K562 (cell line): Measurements from ENCODE around the gene TCF12. TPM values are rescaled to one million over a fixed set of nuclear protein-coding genes. Genes with fewer than 3 reads are reported as not detected.

Experiments used
- ATAC-seq: fragments of 200-7000 bp; cut with Tn5 transposase; 3 replicates; pipeline ENCODE4 v1.9.1; 2020; ENCODE audit warnings: moderate library complexity
- BruUV-seq: library from RNA; stranded (reverse); fragments of 400-500 nt; replicated peaks from 2 replicates; lab custom pipeline; 2021; lab: Mats Ljungman, UMichigan
- CTCF ChIA-PET: fragments of 300-600 bp; formaldehyde crosslinking; extraction: SDS; loops from one replicate; lab custom pipeline; 2021; ENCODE audit warnings: low intra/inter-chr PET ratio; lab: Yijun Ruan, JAX
- POLR2A ChIA-PET: fragments of 300-600, 350-650 bp; sonication (Branson Sonifier 250); formaldehyde crosslinking; extraction: SDS; loops from one replicate; lab custom pipeline; 2021; ENCODE audit warnings: antibody characterized with exemption, inconsistent platforms; lab: Yijun Ruan, JAX
- DNase-seq, 4 experiments: peaks; one replicate each; pipeline versions ENCODE4 v3.0.0 to v3.0.0-alpha.2; 2011 to 2018; ENCODE audit warnings: low spot score in 3 of 4, mixed read lengths in 3 of 4; ENCODE audit errors: extremely low read depth in 1 of 4
- FAIRE-seq: peaks from 2 replicates; lab custom pipeline; 2011; peaks lifted over from hg19 to GRCh38; lab: Jason Lieb, UNC
- H2AFZ ChIP-seq: 2 replicates; pipeline ENCODE4 v1.6.0; 2011; ENCODE audit warnings: low read depth, low read length, control low read depth, inconsistent platforms
- H3K27ac ChIP-seq: fragments of 200-600 bp; 3 replicates; pipeline ENCODE4 v1.8.0; 2011; ENCODE audit warnings: low read depth, mild to moderate bottlenecking, control low read depth, inconsistent platforms, low read length, moderate library complexity, mixed read lengths; ENCODE audit errors: extremely low read depth
- H3K27me3 ChIP-seq, 2 experiments: fragments of 300-600 bp in 1 of 2; 2 replicates in 1 of 2; 3 replicates in 1 of 2; pipeline versions ENCODE4 v1.6.0 to v1.8.0; 2011; ENCODE audit warnings: inconsistent platforms in 2 of 2, low read length in 2 of 2, mild to moderate bottlenecking in 1 of 2, mixed read lengths in 1 of 2, moderate library complexity in 1 of 2; ENCODE audit not compliant: control insufficient read depth in 2 of 2, insufficient read depth in 2 of 2
- H3K36me3 ChIP-seq: fragments of 300-600 bp; 3 replicates; pipeline ENCODE4 v1.8.0; 2011; ENCODE audit warnings: mild to moderate bottlenecking, low read length, inconsistent platforms; ENCODE audit not compliant: control insufficient read depth, insufficient read depth
- H3K4me1 ChIP-seq, 2 experiments: fragments of 200-600 bp in 1 of 2; replicated peaks in 1 of 2; 2 replicates in 1 of 2; 3 replicates in 1 of 2; pipeline versions ENCODE4 v1.5.1 to v1.8.0; 2011; ENCODE audit warnings: inconsistent platforms in 2 of 2, low read length in 2 of 2, mild to moderate bottlenecking in 1 of 2, mixed read lengths in 1 of 2, moderate library complexity in 1 of 2; ENCODE audit not compliant: control insufficient read depth in 2 of 2, insufficient read depth in 2 of 2
- H3K4me2 ChIP-seq: 2 replicates; pipeline ENCODE4 v1.6.1; 2011; ENCODE audit warnings: low read length, control low read depth, inconsistent platforms, mixed read lengths; ENCODE audit not compliant: insufficient read depth
- H3K4me3 ChIP-seq: fragments of 200-600 bp; sonication (generic), shearing (Covaris generic); 2 replicates; pipeline ENCODE4 v1.5.1; 2016; ENCODE audit warnings: control low read depth, inconsistent platforms
- H3K79me2 ChIP-seq: fragments of 200-600 bp; 3 replicates; pipeline ENCODE4 v1.8.0; 2011; ENCODE audit warnings: low read length, inconsistent platforms; ENCODE audit not compliant: control insufficient read depth, insufficient read depth
- H3K9ac ChIP-seq, 2 experiments: 2 replicates each; pipeline versions ENCODE4 v1.6.0 to v1.6.1; 2011; ENCODE audit warnings: low read depth in 2 of 2, low read length in 2 of 2, control low read depth in 1 of 2, inconsistent platforms in 1 of 2, mild to moderate bottlenecking in 1 of 2, mixed read lengths in 1 of 2; ENCODE audit not compliant: insufficient read depth in 1 of 2
- H3K9me1 ChIP-seq: one replicate; pipeline ENCODE4 v1.6.0; 2011; ENCODE audit warnings: inconsistent platforms, mild to moderate bottlenecking, low read length, moderate library complexity; ENCODE audit not compliant: control insufficient read depth, insufficient read depth
- H3K9me3 ChIP-seq: replicated peaks from 2 replicates; pipeline ENCODE4 v1.5.1; 2011; ENCODE audit warnings: low read depth, low read length, inconsistent platforms; ENCODE audit not compliant: control insufficient read depth, insufficient read depth
- H4K20me1 ChIP-seq: replicated peaks from 2 replicates; pipeline ENCODE4 v1.6.1; 2011; ENCODE audit warnings: low read length, inconsistent platforms, mixed read lengths; ENCODE audit not compliant: control insufficient read depth, insufficient read depth
- ELF4 ChIP-seq: fragments of 450-650 bp; formaldehyde crosslinking; IDR thresholded peaks from 2 replicates; pipeline ENCODE4 v1.4.0; 2022; ENCODE audit warnings: missing genetic modification characterization
- KDM1A ChIP-seq, 2 experiments: fragments of 450-650 bp; IDR thresholded peaks; 2 replicates each; pipeline ENCODE4 v1.6.1; 2016; ENCODE audit warnings: mild to moderate bottlenecking in 2 of 2
- LEF1 ChIP-seq: fragments of 450-650 bp; IDR thresholded peaks from 2 replicates; pipeline ENCODE4 v1.6.1; 2016; ENCODE audit warnings: mild to moderate bottlenecking
- RBM34 ChIP-seq: fragments of 200-400 bp; formaldehyde crosslinking; IDR thresholded peaks from 2 replicates; pipeline ENCODE4 v1.6.1; 2018; ENCODE audit warnings: low read length, borderline replicate concordance; ENCODE audit not compliant: insufficient read depth
- SPI1 ChIP-seq: IDR thresholded peaks from 2 replicates; pipeline ENCODE4 v1.6.1; 2011; ENCODE audit warnings: low read depth, low read length, control low read depth, borderline replicate concordance
- XRCC5 ChIP-seq: fragments of 200-400 bp; formaldehyde crosslinking; IDR thresholded peaks from 2 replicates; pipeline ENCODE4 v1.6.1; 2017; ENCODE audit warnings: low read depth, mild to moderate bottlenecking, low read length
- ZC3H8 ChIP-seq: fragments of 450-650 bp; IDR thresholded peaks from 2 replicates; pipeline ENCODE4 v1.6.1; 2017
- WGBS: fragments of 100-300 bp; shearing (Covaris generic); methylation state at CpG from one replicate; pipeline ENCODE4 v1.1.6; 2016; ENCODE audit warnings: low coverage, mixed read lengths; ENCODE audit not compliant: insufficient coverage; ENCODE audit errors: missing lambda C conversion rate; 5-methylcytosine and 5-hydroxymethylcytosine counted together
- in situ Hi-C: fragments of 300-500 bp; cut with MboI; formaldehyde crosslinking; loops from 4 replicates; pipeline ENCODE4 v1.15.0; 2018; ENCODE audit warnings: inconsistent platforms, mixed read lengths
- intact Hi-C: fragments of 100-400 bp; cut with micrococcal nuclease; formaldehyde crosslinking; loops from 2 replicates; pipeline ENCODE4 v1.14.2; 2022
- polyA plus RNA-seq, 8 experiments: library from polyadenylated mRNA; depleted of rRNA in 4 of 8; stranded (reverse) in 5 of 8; unstranded in 3 of 8; fragments of >200 nt; fragmentation: Nextera tagmentation in 2 of 8; fragmentation: Illumina TruSeq in 1 of 8; extraction: Ambion mirVana in 2 of 8; extraction: Trizol in 1 of 8; gene quantifications; 2 replicates each; pipeline versions ENCODE4 v1.2.1 to v1.2.3, GENCODE V29; 2011 to 2014; ENCODE audit warnings: inconsistent platforms in 1 of 8, missing spikeins in 1 of 8
- total RNA-seq, 7 experiments: library from RNA; depleted of rRNA in 6 of 7; stranded (reverse); fragments of >200 nt in 6 of 7; fragmentation: Illumina TruSeq in 2 of 7; extraction: Trizol in 2 of 7; gene quantifications; 2 replicates each; pipeline versions ENCODE4 v1.2.1 to v1.2.3, GENCODE V29; 2011 to 2021; ENCODE audit warnings: low replicate concordance in 1 of 7
- TF ChIP-seq, protein P1 (sequence below): sonication (generic); formaldehyde crosslinking; IDR thresholded peaks from 2 replicates; pipeline ENCODE4 v1.8.1; 2023; ENCODE audit warnings: mild to moderate bottlenecking, missing genetic modification reagents
- TF ChIP-seq, protein P2 (sequence below): sonication (generic); formaldehyde crosslinking; IDR thresholded peaks from 2 replicates; pipeline ENCODE4 v1.9.0; 2022; ENCODE audit warnings: mild to moderate bottlenecking, missing genetic modification reagents
- TF ChIP-seq, protein P3 (sequence below): sonication (generic); formaldehyde crosslinking; IDR thresholded peaks from 2 replicates; pipeline ENCODE4 v1.9.0; 2022; ENCODE audit warnings: mild to moderate bottlenecking, missing genetic modification reagents

The TCF12 gene
- total and polyA plus RNA-seq, 9 of the 15 experiments (the other 6 are each of a cell fraction or from before 2014, with no cell fraction given), result 10.5 to 132 (median 52.9) TPM

DNA sequence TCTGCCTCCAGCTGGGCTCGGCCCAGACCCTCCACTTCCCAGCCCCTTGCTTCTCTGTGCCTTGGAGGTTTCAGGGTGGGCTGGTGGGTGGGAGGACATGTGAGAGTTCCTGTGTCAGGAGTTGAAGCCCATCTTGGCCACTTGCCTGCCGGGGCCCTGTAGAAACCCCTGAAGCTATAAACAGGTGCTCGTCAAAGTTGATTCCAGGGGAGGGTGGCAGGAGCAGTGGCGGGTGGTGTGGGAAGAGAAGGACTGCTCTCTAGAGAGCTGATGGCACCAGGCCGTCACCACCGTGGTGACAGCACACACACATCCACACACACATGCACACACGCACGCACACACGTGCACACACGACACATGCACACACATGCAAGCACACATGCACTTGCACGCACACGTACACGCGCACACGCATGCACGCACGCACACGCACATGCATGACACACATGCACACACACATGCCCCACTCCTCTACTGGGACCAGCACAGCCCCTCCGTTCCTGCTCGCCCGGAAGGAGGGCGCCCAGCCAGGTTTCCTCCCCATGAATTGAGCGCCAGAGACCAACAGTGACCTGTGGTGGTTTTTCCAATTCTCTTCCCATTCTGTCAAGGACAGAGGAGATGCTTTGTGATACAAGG is 401.6 kb downstream of the TCF12 start:
- H3K4me2 ChIP-seq, result peak overlapping the region; percentile 3; the same call in 1 of the 2 replicates
- ChIA-PET CTCF (no interaction called here), POLR2A (no interaction called here)
- no peaks in the 10 kb centered on the region for H3K9me1 ChIP-seq
- FAIRE-seq, result no peak
- H3K9ac ChIP-seq, result peak overlapping the region; percentile 27 to 79; a peak in 2 of 4 replicates
- DNase-seq, result no peak
- no peak for TF ChIP-seq LEF1
- TF ChIP-seq, protein P1, sequence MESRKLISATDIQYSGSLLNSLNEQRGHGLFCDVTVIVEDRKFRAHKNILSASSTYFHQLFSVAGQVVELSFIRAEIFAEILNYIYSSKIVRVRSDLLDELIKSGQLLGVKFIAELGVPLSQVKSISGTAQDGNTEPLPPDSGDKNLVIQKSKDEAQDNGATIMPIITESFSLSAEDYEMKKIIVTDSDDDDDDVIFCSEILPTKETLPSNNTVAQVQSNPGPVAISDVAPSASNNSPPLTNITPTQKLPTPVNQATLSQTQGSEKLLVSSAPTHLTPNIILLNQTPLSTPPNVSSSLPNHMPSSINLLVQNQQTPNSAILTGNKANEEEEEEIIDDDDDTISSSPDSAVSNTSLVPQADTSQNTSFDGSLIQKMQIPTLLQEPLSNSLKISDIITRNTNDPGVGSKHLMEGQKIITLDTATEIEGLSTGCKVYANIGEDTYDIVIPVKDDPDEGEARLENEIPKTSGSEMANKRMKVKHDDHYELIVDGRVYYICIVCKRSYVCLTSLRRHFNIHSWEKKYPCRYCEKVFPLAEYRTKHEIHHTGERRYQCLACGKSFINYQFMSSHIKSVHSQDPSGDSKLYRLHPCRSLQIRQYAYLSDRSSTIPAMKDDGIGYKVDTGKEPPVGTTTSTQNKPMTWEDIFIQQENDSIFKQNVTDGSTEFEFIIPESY (CRISPR knock-in tag), result peak; percentile 84; the same call in 1 of the 2 replicates
- TF ChIP-seq ELF4 (CRISPR knock-in tag), result no peak
- peak in 1 of 2 experiments; percentile 55; a peak in 1 of 4 replicates for TF ChIP-seq KDM1A (IDR thresholded peaks at IDR 0.05)
- TF ChIP-seq XRCC5, result no peak
- TF ChIP-seq, protein P2, sequence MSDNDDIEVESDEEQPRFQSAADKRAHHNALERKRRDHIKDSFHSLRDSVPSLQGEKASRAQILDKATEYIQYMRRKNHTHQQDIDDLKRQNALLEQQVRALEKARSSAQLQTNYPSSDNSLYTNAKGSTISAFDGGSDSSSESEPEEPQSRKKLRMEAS, result peak; percentile 63; the same call in 1 of the 2 replicates
- no peak for TF ChIP-seq ZC3H8
- no peak for TF ChIP-seq RBM34
- TF ChIP-seq SPI1, result no peak
- TF ChIP-seq, protein P3, sequence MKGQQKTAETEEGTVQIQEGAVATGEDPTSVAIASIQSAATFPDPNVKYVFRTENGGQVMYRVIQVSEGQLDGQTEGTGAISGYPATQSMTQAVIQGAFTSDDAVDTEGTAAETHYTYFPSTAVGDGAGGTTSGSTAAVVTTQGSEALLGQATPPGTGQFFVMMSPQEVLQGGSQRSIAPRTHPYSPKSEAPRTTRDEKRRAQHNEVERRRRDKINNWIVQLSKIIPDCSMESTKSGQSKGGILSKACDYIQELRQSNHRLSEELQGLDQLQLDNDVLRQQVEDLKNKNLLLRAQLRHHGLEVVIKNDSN (CRISPR knock-in tag), result 0 out of 2 replicates have a peak, but pooled peaks have one; percentile 22
- no peak overlapping the region for H3K4me3 ChIP-seq
- H3K9me3 ChIP-seq, result peaks cover 3% of the 10 kb centered on the region; the same call in 1 of the 2 replicates
- H3K79me2 ChIP-seq, result peaks cover 7% of the 10 kb centered on the region; the same call in 2 of the 3 replicates
- intact Hi-C loops (loop anchor here (5.0 kb wide), 2 partner anchors 98 to 1923 kb away; no protein-coding TSS in a partner anchor), in situ Hi-C loops (loop anchor here (25.0 kb wide), 1 partner anchor 833 kb away; no protein-coding TSS in a partner anchor)
- peak overlapping the region; percentile 94 for H2AFZ ChIP-seq
- no peak for ATAC-seq
- no TSS peak for BruUV-seq
- no peaks in the 10 kb centered on the region for H4K20me1 ChIP-seq
- H3K27ac ChIP-seq, result peak overlapping the region; percentile 99
- peaks cover 35 to 45% of the 10 kb centered on the region in 2 experiments for H3K4me1 ChIP-seq
- no peaks in the 10 kb centered on the region for H3K27me3 ChIP-seq
- WGBS, result 92% methylated on average over 18 of the region's 23 CpGs
- no peaks in the 10 kb centered on the region; the same call in 2 of the 3 replicates for H3K36me3 ChIP-seq
